Activated CD4-positive, alpha-beta T cell treated with anti-CD3 and anti-CD28 coated beads for 36 hours (primary cell): ENCODE results near the gene IGSF8. TPM values are rescaled to one million over a fixed set of nuclear protein-coding genes. Genes with fewer than 3 reads are reported as not detected.

Experiments
- ATAC-seq: fragments of 200-7000 bp; cut with Tn5 transposase; one replicate; pipeline ENCODE4 v1.10.0; 2021; ENCODE audit warnings: mild to moderate bottlenecking, moderate library complexity
- CTCF ChIA-PET: fragments of 350-600 bp; sonication (Branson Sonifier 250); formaldehyde crosslinking; loops from one replicate; lab custom pipeline; 2021; ENCODE audit warnings: antibody characterized with exemption; lab: Charles Lee
- POLR2A ChIA-PET: fragments of 350-600 bp; sonication (Branson Sonifier 250); formaldehyde crosslinking; loops from one replicate; lab custom pipeline; 2021; ENCODE audit warnings: antibody characterized with exemption, inconsistent platforms; lab: Charles Lee
- DNase-seq: peaks from one replicate; pipeline ENCODE4 v3.0.0-alpha.2; 2020
- H3K27ac Mint-ChIP-seq: one replicate; pipeline ENCODE4 v1.8.0; 2021; ENCODE audit warnings: mixed read lengths
- H3K27me3 Mint-ChIP-seq: one replicate; pipeline ENCODE4 v1.8.0; 2021; ENCODE audit warnings: mixed read lengths
- H3K36me3 Mint-ChIP-seq: one replicate; pipeline ENCODE4 v1.8.0; 2021; ENCODE audit warnings: low read depth, mixed read lengths
- H3K4me1 Mint-ChIP-seq: one replicate; pipeline ENCODE4 v1.8.0; 2021; ENCODE audit warnings: mixed read lengths
- H3K4me3 Mint-ChIP-seq: one replicate; pipeline ENCODE4 v1.8.0; 2021; ENCODE audit warnings: mild to moderate bottlenecking, moderate library complexity, mixed read lengths
- H3K9me3 Mint-ChIP-seq: one replicate; pipeline ENCODE4 v1.8.0; 2021; ENCODE audit warnings: low read depth, mixed read lengths
- intact Hi-C, 2 experiments: fragments of 100-400 bp; cut with DNase I in 1 of 2; cut with micrococcal nuclease in 1 of 2; formaldehyde crosslinking; loops; one replicate each; pipeline versions ENCODE4 v1.14.2 to v1.15.1; 2022 to 2024; cut with DNase I, micrococcal nuclease
- total RNA-seq, 2 experiments: library from RNA; stranded (reverse); gene quantifications; one replicate each; pipeline ENCODE4 v1.2.3, GENCODE V29; 2021

The IGSF8 gene
- 10 to 100 TPM; 29.2 to 33.8 TPM for total RNA-seq

GRCh38 chr1:160097911-160098851 lies at the start of gene IGSF8:
IGSF8 (minus strand) TSS chr1:160098619; CDS start chr1:160098472, 147 bp downstream.
- intact Hi-C loops = loop anchor here (1.0 to 5.0 kb wide), 10 partner anchors 13 to 318 kb away; partner anchors contain the start of genes PIGM (in 2 of the 2), COPA (in 1 of the 2), DCAF8 (in 1 of the 2) and DUSP23 (in 1 of the 2)
- peaks cover 2% of the 10 kb centered on the region for H3K36me3 Mint-ChIP-seq

GRCh38 chr1:160148121-160148520 lies 49.7 kb upstream of the IGSF8 start:
- intact Hi-C loops = no loop called here
- no peak for ATAC-seq
- H3K4me1 Mint-ChIP-seq = no peaks in the 10 kb centered on the region

More at GRCh38 chr1:160097911-160098851, at the start of gene IGSF8:
- CTCF ChIA-PET = interaction anchor here (0.5 to 6.5 kb wide), 10 partner anchors 12 to 949 kb away, joined by 3 to 81 read pairs (median 4); partner anchors contain the start of gene PEX19
- POLR2A ChIA-PET = interaction anchor here (0.6 to 1.7 kb wide), 7 partner anchors 12 to 187 kb away, joined by 3 to 8 read pairs (median 5); partner anchors contain the start of genes DCAF8, PEX19 and TAGLN2
- DNase-seq (peak; percentile 98), ATAC-seq (peak; percentile 50)
- H3K4me1 Mint-ChIP-seq = peaks cover 44% of the 10 kb centered on the region
- no peaks in the 10 kb centered on the region for H3K27me3 Mint-ChIP-seq
- H3K9me3 Mint-ChIP-seq = no peaks in the 10 kb centered on the region
- peak within 1 kb of the TSS; percentile 92 for H3K27ac Mint-ChIP-seq
- peak within 1 kb of the TSS; percentile 94 for H3K4me3 Mint-ChIP-seq

GRCh38 chr1:160146107-160146506 lies 47.7 kb upstream of the IGSF8 start:
- no peak for ATAC-seq
- no peaks in the 10 kb centered on the region for H3K36me3 Mint-ChIP-seq
- H3K4me1 Mint-ChIP-seq = no peaks in the 10 kb centered on the region
- H3K9me3 Mint-ChIP-seq = no peaks in the 10 kb centered on the region
- H3K27me3 Mint-ChIP-seq = peaks cover 12% of the 10 kb centered on the region
- ChIA-PET POLR2A (no interaction called here), CTCF (interaction anchor here (1.4 kb wide), 1 partner anchor 15 kb away, joined by 4 read pairs; no protein-coding TSS in a partner anchor)
- intact Hi-C loops = no loop called here
- no peak overlapping the region for H3K4me3 Mint-ChIP-seq
- DNase-seq = no peak
- no peak overlapping the region for H3K27ac Mint-ChIP-seq

More at GRCh38 chr1:160148121-160148520, 49.7 kb upstream of the IGSF8 start:
- no peak overlapping the region for H3K4me3 Mint-ChIP-seq
- H3K36me3 Mint-ChIP-seq = no peaks in the 10 kb centered on the region
- DNase-seq = no peak
- no peaks in the 10 kb centered on the region for H3K9me3 Mint-ChIP-seq
- POLR2A ChIA-PET = no interaction called here
- H3K27me3 Mint-ChIP-seq = peaks cover 4% of the 10 kb centered on the region
- CTCF ChIA-PET = interaction anchor here (0.7 to 1.4 kb wide), 2 partner anchors 36 to 456 kb away, joined by 3 read pairs; no protein-coding TSS in a partner anchor
- H3K27ac Mint-ChIP-seq = no peak overlapping the region

- no peak overlapping the region for H3K27ac Mint-ChIP-seq
- H3K36me3 Mint-ChIP-seq = no peaks in the 10 kb centered on the region
- no peaks in the 10 kb centered on the region for H3K4me1 Mint-ChIP-seq
- H3K4me3 Mint-ChIP-seq = no peak overlapping the region
- POLR2A ChIA-PET = no interaction called here
- H3K9me3 Mint-ChIP-seq = no peaks in the 10 kb centered on the region
- ATAC-seq = no peak
- intact Hi-C loops = no loop called here
- CTCF ChIA-PET = no interaction called here
- peaks cover 12% of the 10 kb centered on the region for H3K27me3 Mint-ChIP-seq
- DNase-seq = no peak
Measured at GRCh38 chr1:160144921-160145320, 46.5 kb upstream of the IGSF8 start.

GRCh38 chr1:160143695-160144094 lies 45.3 kb upstream of the IGSF8 start:
- ATAC-seq (no peak), DNase-seq (no peak)
- peaks cover 12% of the 10 kb centered on the region for H3K27me3 Mint-ChIP-seq
- intact Hi-C loops = no loop called here
- ChIA-PET CTCF (interaction anchor here (0.7 kb wide), 1 partner anchor 22 kb away, joined by 3 read pairs; no protein-coding TSS in a partner anchor), POLR2A (no interaction called here)
- no peaks in the 10 kb centered on the region for H3K9me3 Mint-ChIP-seq
- no peaks in the 10 kb centered on the region for H3K36me3 Mint-ChIP-seq
- no peak overlapping the region for H3K27ac Mint-ChIP-seq
- no peaks in the 10 kb centered on the region for H3K4me1 Mint-ChIP-seq
- no peak overlapping the region for H3K4me3 Mint-ChIP-seq

- Mint-ChIP-seq H3K27me3 (peaks cover 11% of the 10 kb centered on the region), H3K9me3 (no peaks in the 10 kb centered on the region), H3K27ac (no peak overlapping the region), H3K4me3 (no peak overlapping the region), H3K36me3 (no peaks in the 10 kb centered on the region), H3K4me1 (no peaks in the 10 kb centered on the region)
- ATAC-seq (no peak), DNase-seq (no peak)
- CTCF ChIA-PET = no interaction called here
- intact Hi-C loops = no loop called here
- POLR2A ChIA-PET = no interaction called here
Measured at GRCh38 chr1:160139840-160140239, 41.4 kb upstream of the IGSF8 start.

GRCh38 chr1:160137216-160137862 lies 38.9 kb upstream of the IGSF8 start:
- ChIA-PET CTCF (interaction anchor here (0.7 kb wide), 1 partner anchor 22 kb away, joined by 3 read pairs; no protein-coding TSS in a partner anchor), POLR2A (no interaction called here)
- H3K27ac Mint-ChIP-seq = no peak overlapping the region
- H3K27me3 Mint-ChIP-seq = peaks cover 6% of the 10 kb centered on the region
- H3K9me3 Mint-ChIP-seq = no peaks in the 10 kb centered on the region
- no peak overlapping the region for H3K4me3 Mint-ChIP-seq
- H3K36me3 Mint-ChIP-seq = no peaks in the 10 kb centered on the region
- DNase-seq = no peak
- intact Hi-C loops = no loop called here
- ATAC-seq = no peak
- H3K4me1 Mint-ChIP-seq = no peaks in the 10 kb centered on the region

GRCh38 chr1:160136926-160137200 lies 38.4 kb upstream of the IGSF8 start:
- ChIA-PET CTCF (no interaction called here), POLR2A (no interaction called here)
- H3K27ac Mint-ChIP-seq = no peak overlapping the region
- intact Hi-C loops = no loop called here
- DNase-seq (no peak), ATAC-seq (no peak)
- no peaks in the 10 kb centered on the region for H3K36me3 Mint-ChIP-seq
- peaks cover 5% of the 10 kb centered on the region for H3K27me3 Mint-ChIP-seq
- no peak overlapping the region for H3K4me3 Mint-ChIP-seq
- H3K4me1 Mint-ChIP-seq = no peaks in the 10 kb centered on the region
- H3K9me3 Mint-ChIP-seq = no peaks in the 10 kb centered on the region

GRCh38 chr1:160136121-160136925 lies 37.9 kb upstream of the IGSF8 start:
- Mint-ChIP-seq H3K4me3 (no peak overlapping the region), H3K9me3 (no peaks in the 10 kb centered on the region), H3K36me3 (no peaks in the 10 kb centered on the region), H3K27ac (no peak overlapping the region), H3K4me1 (no peaks in the 10 kb centered on the region), H3K27me3 (no peaks in the 10 kb centered on the region)
- ATAC-seq (no peak), DNase-seq (no peak)
- intact Hi-C loops = no loop called here
- POLR2A ChIA-PET = no interaction called here
- CTCF ChIA-PET = interaction anchor here (0.6 kb wide), 1 partner anchor 26 kb away, joined by 4 read pairs; no protein-coding TSS in a partner anchor

GRCh38 chr1:160134791-160135572 lies 36.6 kb upstream of the IGSF8 start:
- POLR2A ChIA-PET = no interaction called here
- Mint-ChIP-seq H3K4me3 (no peak overlapping the region), H3K27me3 (no peaks in the 10 kb centered on the region), H3K27ac (no peak overlapping the region), H3K9me3 (no peaks in the 10 kb centered on the region), H3K4me1 (no peaks in the 10 kb centered on the region), H3K36me3 (no peaks in the 10 kb centered on the region)
- intact Hi-C loops = no loop called here
- CTCF ChIA-PET = no interaction called here
- DNase-seq = no peak
- no peak for ATAC-seq
